Neural progenitor cell (in vitro differentiated cells): Measurements from ENCODE around the gene PCCA.

Experiments
- EZH2 ChIP-seq: fragments of 200-600 bp; sonication (generic); IDR thresholded peaks from 2 replicates; pipeline ENCODE4 v1.6.1; 2017; ENCODE audit warnings: antibody characterized with exemption, mild to moderate bottlenecking, moderate library complexity
- EZH2phosphoT487 ChIP-seq: fragments of 200-600 bp; sonication (generic); IDR thresholded peaks from 2 replicates; pipeline ENCODE4 v1.6.1; 2017; ENCODE audit warnings: antibody characterized with exemption
- TF ChIP-seq, protein P1 (sequence below): fragments of 200-600 bp; sonication (generic); IDR thresholded peaks from 2 replicates; pipeline ENCODE4 v1.5.1; 2017; ENCODE audit warnings: antibody characterized with exemption, mild to moderate bottlenecking

GRCh38 chr13:100059827-100060226 is 29.1 kb upstream of the PCCA start:
- TF ChIP-seq, protein P1, sequence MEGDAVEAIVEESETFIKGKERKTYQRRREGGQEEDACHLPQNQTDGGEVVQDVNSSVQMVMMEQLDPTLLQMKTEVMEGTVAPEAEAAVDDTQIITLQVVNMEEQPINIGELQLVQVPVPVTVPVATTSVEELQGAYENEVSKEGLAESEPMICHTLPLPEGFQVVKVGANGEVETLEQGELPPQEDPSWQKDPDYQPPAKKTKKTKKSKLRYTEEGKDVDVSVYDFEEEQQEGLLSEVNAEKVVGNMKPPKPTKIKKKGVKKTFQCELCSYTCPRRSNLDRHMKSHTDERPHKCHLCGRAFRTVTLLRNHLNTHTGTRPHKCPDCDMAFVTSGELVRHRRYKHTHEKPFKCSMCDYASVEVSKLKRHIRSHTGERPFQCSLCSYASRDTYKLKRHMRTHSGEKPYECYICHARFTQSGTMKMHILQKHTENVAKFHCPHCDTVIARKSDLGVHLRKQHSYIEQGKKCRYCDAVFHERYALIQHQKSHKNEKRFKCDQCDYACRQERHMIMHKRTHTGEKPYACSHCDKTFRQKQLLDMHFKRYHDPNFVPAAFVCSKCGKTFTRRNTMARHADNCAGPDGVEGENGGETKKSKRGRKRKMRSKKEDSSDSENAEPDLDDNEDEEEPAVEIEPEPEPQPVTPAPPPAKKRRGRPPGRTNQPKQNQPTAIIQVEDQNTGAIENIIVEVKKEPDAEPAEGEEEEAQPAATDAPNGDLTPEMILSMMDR = no peak
- TF ChIP-seq EZH2 (no peak), EZH2phosphoT487 (no peak)
